ENCODE measurements around the gene FAM53B.

FAM53B gene

GRCh38 chr10:124596962-124597845, 147.0 kb downstream of the FAM53B start:
- Histone ChIP-seq H3K23ac (ENCODE audit: low read depth, low read length, poor library complexity) (no peak overlapping the region), H2BK15ac (ENCODE audit: low read length) (no peak overlapping the region), H3K9me3 (replicated peaks in 1 of 2; ENCODE audit: control insufficient read depth in 2 of 2, insufficient read depth in 1 of 2, low read depth in 1 of 2, low read length in 2 of 2) (no peaks in the 10 kb centered on the region), H3K27me3 (ENCODE audit: control insufficient read depth in 3 of 3, insufficient read depth in 3 of 3, low read depth in 1 of 3, low read length in 3 of 3) (no peaks in the 10 kb centered on the region), H4K8ac (ENCODE audit: low read depth, low read length) (peak overlapping the region; percentile 10), H2BK5ac (ENCODE audit: low read length) (no peak overlapping the region), H3K4ac (ENCODE audit: low read length) (no peak overlapping the region), H3K18ac (ENCODE audit: low read length) (peak overlapping the region; percentile 45), H2AK5ac (ENCODE audit: low read depth, low read length) (peak overlapping the region; percentile 74), H3K27ac (replicated peaks; ENCODE audit: low read length) (no peak overlapping the region), H4K91ac (ENCODE audit: low read depth, low read length, poor library complexity) (no peak overlapping the region), H2AFZ (ENCODE audit: low read length) (no peak overlapping the region), H3K9ac (ENCODE audit: low read depth, low read length, poor library complexity) (no peak overlapping the region), H3K4me1 (ENCODE audit: control insufficient read depth in 2 of 2, insufficient read depth in 1 of 2, low read depth in 1 of 2, low read length in 2 of 2) (peaks cover 0 to 3% of the 10 kb centered on the region in 2 donors), H3K4me2 (ENCODE audit: insufficient read depth, low read length, poor library complexity, severe bottlenecking) (no peak overlapping the region), H3K14ac (ENCODE audit: low read length) (no peak overlapping the region), H2BK120ac (ENCODE audit: low read depth, low read length) (no peak overlapping the region), H2BK12ac (ENCODE audit: low read length) (no peak overlapping the region), H3K36me3 (replicated peaks in 1 of 2; ENCODE audit: control insufficient read depth in 2 of 2, insufficient read depth in 2 of 2, low read length in 2 of 2) (no peaks in the 10 kb centered on the region), H3K4me3 (ENCODE audit: low read length in 2 of 2) (no peak overlapping the region), H3K79me1 (ENCODE audit: low read depth, low read length) (peaks cover 2% of the 10 kb centered on the region)
- no peak for DNase-seq (ENCODE audit: low spot score)
- no CpG with 5 or more reads among the region's 21 CpGs for WGBS, 2 donors (ENCODE audit: extremely low coverage in 2 of 2, insufficient read length in 2 of 2, insufficient replicate concordance in 1 of 2)

GRCh38 chr10:124596116-124596785, 147.9 kb downstream of the FAM53B start:
- Histone ChIP-seq H3K27me3 (ENCODE audit: control insufficient read depth in 3 of 3, insufficient read depth in 3 of 3, low read depth in 1 of 3, low read length in 3 of 3) (no peaks in the 10 kb centered on the region), H3K36me3 (replicated peaks in 1 of 2; ENCODE audit: control insufficient read depth in 2 of 2, insufficient read depth in 2 of 2, low read length in 2 of 2) (no peaks in the 10 kb centered on the region), H3K4me1 (ENCODE audit: control insufficient read depth in 2 of 2, insufficient read depth in 1 of 2, low read depth in 1 of 2, low read length in 2 of 2) (peaks cover 0 to 3% of the 10 kb centered on the region in 2 donors), H3K14ac (ENCODE audit: low read length) (peak overlapping the region; percentile 39), H2BK120ac (ENCODE audit: low read depth, low read length) (no peak overlapping the region), H4K8ac (ENCODE audit: low read depth, low read length) (no peak overlapping the region), H3K18ac (ENCODE audit: low read length) (peak overlapping the region; percentile 3), H2BK12ac (ENCODE audit: low read length) (no peak overlapping the region), H2AFZ (ENCODE audit: low read length) (no peak overlapping the region), H3K4me2 (ENCODE audit: insufficient read depth, low read length, poor library complexity, severe bottlenecking) (no peak overlapping the region), H3K4me3 (ENCODE audit: low read length in 2 of 2) (no peak overlapping the region), H3K23ac (ENCODE audit: low read depth, low read length, poor library complexity) (no peak overlapping the region), H3K9ac (ENCODE audit: low read depth, low read length, poor library complexity) (no peak overlapping the region), H2BK5ac (ENCODE audit: low read length) (no peak overlapping the region), H3K4ac (ENCODE audit: low read length) (no peak overlapping the region), H2AK5ac (ENCODE audit: low read depth, low read length) (no peak overlapping the region), H3K79me1 (ENCODE audit: low read depth, low read length) (peaks cover 2% of the 10 kb centered on the region), H3K27ac (replicated peaks; ENCODE audit: low read length) (no peak overlapping the region), H3K9me3 (replicated peaks in 1 of 2; ENCODE audit: control insufficient read depth in 2 of 2, insufficient read depth in 1 of 2, low read depth in 1 of 2, low read length in 2 of 2) (peaks cover 4 to 5% of the 10 kb centered on the region in 2 donors), H2BK15ac (ENCODE audit: low read length) (no peak overlapping the region), H4K91ac (ENCODE audit: low read depth, low read length, poor library complexity) (no peak overlapping the region)
- no peak for DNase-seq (ENCODE audit: low spot score)
- no CpG with 5 or more reads among the region's 18 CpGs for whole genome bisulfite sequencing, 2 donors (ENCODE audit: extremely low coverage in 2 of 2, insufficient read length in 2 of 2, insufficient replicate concordance in 1 of 2)

- DNase-seq (ENCODE audit: low spot score) = no peak
Measured at GRCh38 chr10:124595143-124595883, 148.9 kb downstream of the FAM53B start.

More at GRCh38 chr10:124595143-124595883, 148.9 kb downstream of the FAM53B start:
- no peak overlapping the region for H2BK120ac ChIP-seq (ENCODE audit: low read depth, low read length)
- no peak overlapping the region for H3K27ac ChIP-seq (replicated peaks; ENCODE audit: low read length)
- H2BK15ac ChIP-seq (ENCODE audit: low read length) = no peak overlapping the region
- H2AK5ac ChIP-seq (ENCODE audit: low read depth, low read length) = no peak overlapping the region
- H3K36me3 ChIP-seq (replicated peaks in 1 of 2; ENCODE audit: control insufficient read depth in 2 of 2, insufficient read depth in 2 of 2, low read length in 2 of 2) = no peaks in the 10 kb centered on the region
- H3K14ac ChIP-seq (ENCODE audit: low read length) = no peak overlapping the region
- H3K79me1 ChIP-seq (ENCODE audit: low read depth, low read length) = peaks cover 4% of the 10 kb centered on the region
- H3K9me3 ChIP-seq (replicated peaks in 1 of 2; ENCODE audit: control insufficient read depth in 2 of 2, insufficient read depth in 1 of 2, low read depth in 1 of 2, low read length in 2 of 2) = peaks cover 4 to 5% of the 10 kb centered on the region in 2 donors
- H3K27me3 ChIP-seq (ENCODE audit: control insufficient read depth in 3 of 3, insufficient read depth in 3 of 3, low read depth in 1 of 3, low read length in 3 of 3) = no peaks in the 10 kb centered on the region
- peaks cover 0 to 3% of the 10 kb centered on the region in 2 donors for H3K4me1 ChIP-seq (ENCODE audit: control insufficient read depth in 2 of 2, insufficient read depth in 1 of 2, low read depth in 1 of 2, low read length in 2 of 2)
- H3K18ac ChIP-seq (ENCODE audit: low read length) = no peak overlapping the region
- H3K4me2 ChIP-seq (ENCODE audit: insufficient read depth, low read length, poor library complexity, severe bottlenecking) = no peak overlapping the region
- H4K8ac ChIP-seq (ENCODE audit: low read depth, low read length) = no peak overlapping the region
- H2BK5ac ChIP-seq (ENCODE audit: low read length) = no peak overlapping the region
- H3K23ac ChIP-seq (ENCODE audit: low read depth, low read length, poor library complexity) = no peak overlapping the region
- no peak overlapping the region for H2AFZ ChIP-seq (ENCODE audit: low read length)
- WGBS, 2 donors (ENCODE audit: extremely low coverage in 2 of 2, insufficient read length in 2 of 2, insufficient replicate concordance in 1 of 2) = no CpG with 5 or more reads among the region's 9 CpGs
- H4K91ac ChIP-seq (ENCODE audit: low read depth, low read length, poor library complexity) = no peak overlapping the region
- no peak overlapping the region for H3K4ac ChIP-seq (ENCODE audit: low read length)
- no peak overlapping the region for H3K9ac ChIP-seq (ENCODE audit: low read depth, low read length, poor library complexity)
- H2BK12ac ChIP-seq (ENCODE audit: low read length) = peak overlapping the region; percentile 7
- no peak overlapping the region for H3K4me3 ChIP-seq (ENCODE audit: low read length in 2 of 2)

Measured in neuronal stem cell (in vitro differentiated cells).